Vagina (tissue), 2 donors: ENCODE results near the gene CA5A. TPM values are rescaled to one million over a fixed set of nuclear protein-coding genes. Genes with fewer than 3 reads are reported as not detected.

ENCODE experiments used
- DNase-seq, 2 donors: peaks; one replicate each; pipeline ENCODE4 v3.0.0-alpha.2; 2017; ENCODE audit errors: extremely low spot score in 2 of 2
- H3K27ac ChIP-seq: fragments of 200-600 bp; sonication (generic); one replicate; pipeline ENCODE4 v1.5.1; 2019
- H3K27me3 ChIP-seq: fragments of 200-600 bp; sonication (generic); one replicate; pipeline ENCODE4 v1.5.1; 2019
- H3K36me3 ChIP-seq, 2 donors: fragments of 200-600 bp; sonication (generic); one replicate each; pipeline ENCODE4 v1.5.1; 2017 to 2019
- H3K4me1 ChIP-seq: fragments of 200-600 bp; sonication (generic); one replicate; pipeline ENCODE4 v1.5.1; 2019
- H3K4me3 ChIP-seq, 2 donors: fragments of 200-600 bp; sonication (generic); 1 replicate in 1 of 2; 2 replicates in 1 of 2; pipeline ENCODE4 v1.5.1; 2016 to 2019
- H3K9me3 ChIP-seq: fragments of 200-600 bp; sonication (generic); one replicate; pipeline ENCODE4 v1.5.1; 2019
- CTCF ChIP-seq, 3 experiments: fragments of 450-650 bp in 2 of 3; fragments of 200-600 bp in 1 of 3; sonication (generic) in 1 of 3; IDR thresholded peaks; one replicate each; pipeline ENCODE4 v1.5.1; 2017 to 2019; ENCODE audit warnings: antibody characterized with exemption in 3 of 3, mild to moderate bottlenecking in 2 of 3, moderate library complexity in 2 of 3
- POLR2A ChIP-seq, 2 donors: fragments of 450-650 bp; IDR thresholded peaks; one replicate each; pipeline ENCODE4 v1.6.1; 2017; ENCODE audit warnings: antibody characterized with exemption in 2 of 2, mild to moderate bottlenecking in 2 of 2, moderate library complexity in 2 of 2
- POLR2AphosphoS5 ChIP-seq, 2 donors: sonication (generic); formaldehyde crosslinking; IDR thresholded peaks; one replicate each; pipeline ENCODE4 v1.9.0; 2017; ENCODE audit warnings: antibody characterized with exemption in 2 of 2, mild to moderate bottlenecking in 2 of 2, low read depth in 1 of 2; ENCODE audit not compliant: insufficient read depth in 1 of 2
- intact Hi-C: fragments of 100-400 bp; cut with DNase I; formaldehyde crosslinking; loops from one replicate; pipeline ENCODE4 v1.15.1; 2023
- total RNA-seq: library from RNA; depleted of rRNA; stranded (reverse); fragments of >200 nt; gene quantifications from one replicate; pipeline ENCODE4 v1.2.3, GENCODE V29; 2016

The CA5A gene
- total RNA-seq, 1 donor from 2014 or later, result not detected

- DNase-seq, result no peak
- H3K27me3 ChIP-seq, result no peaks in the 10 kb centered on the region
- H3K4me1 ChIP-seq, result no peaks in the 10 kb centered on the region
- no peak overlapping the region for H3K27ac ChIP-seq
- no peak overlapping the region for H3K4me3 ChIP-seq
- TF ChIP-seq CTCF (IDR thresholded peaks at IDR 0.05), result no peak
- TF ChIP-seq POLR2A (IDR thresholded peaks at IDR 0.05), result no peak
- no peak for TF ChIP-seq POLR2AphosphoS5 (IDR thresholded peaks at IDR 0.05; ENCODE audit: insufficient read depth in 1 of 2, low read depth in 1 of 2)
- H3K9me3 ChIP-seq, result no peaks in the 10 kb centered on the region
- intact Hi-C loops, result no loop called here
- H3K36me3 ChIP-seq, result no peaks in the 10 kb centered on the region
Observed at GRCh38 chr16:87924041-87924810, 12.1 kb downstream of the CA5A start.

- H3K27ac ChIP-seq, result no peak overlapping the region
- no peaks in the 10 kb centered on the region for H3K27me3 ChIP-seq
- no peaks in the 10 kb centered on the region for H3K36me3 ChIP-seq
- no peak for TF ChIP-seq POLR2AphosphoS5 (IDR thresholded peaks at IDR 0.05; ENCODE audit: insufficient read depth in 1 of 2, low read depth in 1 of 2)
- no peak for TF ChIP-seq POLR2A (IDR thresholded peaks at IDR 0.05)
- no peak for TF ChIP-seq CTCF (IDR thresholded peaks at IDR 0.05)
- no peaks in the 10 kb centered on the region for H3K9me3 ChIP-seq
- intact Hi-C loops, result no loop called here
- DNase-seq, result no peak
- H3K4me3 ChIP-seq, result no peak overlapping the region
- peaks cover 12% of the 10 kb centered on the region for H3K4me1 ChIP-seq
Observed at GRCh38 chr16:87922250-87922871, 14.0 kb downstream of the CA5A start.

- intact Hi-C loops, result no loop called here
- H3K9me3 ChIP-seq, result no peaks in the 10 kb centered on the region
- peaks cover 12% of the 10 kb centered on the region for H3K4me1 ChIP-seq
- no peak overlapping the region for H3K4me3 ChIP-seq
- no peaks in the 10 kb centered on the region for H3K27me3 ChIP-seq
- H3K36me3 ChIP-seq, result no peaks in the 10 kb centered on the region
- DNase-seq, result no peak
- no peak overlapping the region for H3K27ac ChIP-seq
- TF ChIP-seq POLR2AphosphoS5 (IDR thresholded peaks at IDR 0.05; ENCODE audit: insufficient read depth in 1 of 2, low read depth in 1 of 2), result no peak
- TF ChIP-seq CTCF (IDR thresholded peaks at IDR 0.05), result no peak
- TF ChIP-seq POLR2A (IDR thresholded peaks at IDR 0.05), result no peak
Observed at GRCh38 chr16:87921236-87921773, 15.0 kb downstream of the CA5A start.

GRCh38 chr16:87919681-87919994 is 16.7 kb downstream of the CA5A start:
- H3K4me3 ChIP-seq, result no peak overlapping the region
- no peaks in the 10 kb centered on the region for H3K9me3 ChIP-seq
- no peak for DNase-seq
- TF ChIP-seq POLR2AphosphoS5 (IDR thresholded peaks at IDR 0.05; ENCODE audit: insufficient read depth in 1 of 2, low read depth in 1 of 2) (no peak), POLR2A (IDR thresholded peaks at IDR 0.05) (no peak), CTCF (IDR thresholded peaks at IDR 0.05) (no peak)
- H3K4me1 ChIP-seq, result peaks cover 12% of the 10 kb centered on the region
- no peaks in the 10 kb centered on the region for H3K36me3 ChIP-seq
- no peak overlapping the region for H3K27ac ChIP-seq
- intact Hi-C loops, result no loop called here
- no peaks in the 10 kb centered on the region for H3K27me3 ChIP-seq
